Activated CD8-positive, alpha-beta memory T cell treated with anti-CD3 and anti-CD28 coated beads for 4 hours (primary cell): ENCODE data around the gene SSTR5.

ENCODE experiments used
- DNase-seq, 2 donors: peaks; one replicate each; pipeline ENCODE4 v3.0.0-alpha.2; 2020; ENCODE audit warnings: low read depth in 2 of 2

Gene SSTR5

DNA sequence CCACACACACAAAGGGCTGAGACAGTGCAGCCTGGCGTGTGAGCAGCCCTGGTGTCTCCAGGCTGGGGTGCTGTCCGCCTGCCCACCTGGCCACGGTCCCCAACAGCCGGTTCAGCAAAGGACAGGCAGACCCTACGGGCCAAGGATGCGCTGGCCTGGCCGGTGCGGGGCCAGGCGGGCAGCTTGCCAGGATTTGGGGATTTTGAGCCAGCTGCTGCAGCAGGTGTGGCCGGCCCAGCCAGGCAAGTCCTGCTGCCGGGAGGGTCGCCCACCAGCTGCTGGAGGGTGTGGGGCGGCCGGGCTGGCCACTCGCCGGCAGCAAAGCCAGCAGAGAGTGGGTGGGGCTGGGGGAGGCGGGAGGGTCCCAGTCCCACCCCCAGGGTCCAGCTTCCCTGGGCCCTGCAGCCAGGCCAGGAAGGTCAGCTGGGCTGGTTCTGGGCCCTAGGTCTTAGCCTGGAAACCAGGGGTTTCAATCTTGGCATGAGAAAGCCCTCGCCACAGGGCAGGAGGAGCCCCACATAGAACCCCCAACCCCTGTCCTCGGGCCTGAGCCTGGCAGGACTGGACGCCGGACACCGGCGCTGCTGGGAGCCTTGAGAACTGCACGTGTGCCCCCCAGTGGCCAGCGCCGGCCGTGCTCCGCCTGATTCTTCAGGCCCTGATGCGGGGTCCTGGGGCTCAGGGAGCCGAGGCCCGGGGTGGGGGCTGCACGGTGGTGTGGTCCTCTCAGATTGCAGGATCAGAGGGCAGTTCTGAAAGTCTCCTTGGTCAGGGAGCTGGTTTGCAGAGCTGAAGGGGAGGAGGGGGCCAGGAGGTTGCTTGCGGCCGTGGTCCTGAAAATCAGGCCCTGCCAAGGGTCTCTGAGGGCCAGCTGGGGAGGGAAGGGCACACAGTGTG lies 17.6 kb upstream of the SSTR5 start:
- DNase-seq: peak in 1 of 2 donors; percentile 8

GRCh38 chr16:1055557-1055924 lies 17.0 kb upstream of the SSTR5 start:
- DNase-seq: no peak

- DNase-seq: no peak
Measured at GRCh38 chr16:1056196-1056595, 16.4 kb upstream of the SSTR5 start.

GRCh38 chr16:1057252-1057932 lies 15.2 kb upstream of the SSTR5 start:
- DNase-seq: peak; percentile 41 to 43

- no peak for DNase-seq
Measured at GRCh38 chr16:1058216-1058615, 14.3 kb upstream of the SSTR5 start.

GRCh38 chr16:1059310-1059709 lies 13.2 kb upstream of the SSTR5 start:
- DNase-seq: no peak

GRCh38 chr16:1060416-1061340 lies 11.9 kb upstream of the SSTR5 start:
- no peak for DNase-seq

GRCh38 chr16:1061769-1062505 lies 10.6 kb upstream of the SSTR5 start:
- DNase-seq: no peak

DNA sequence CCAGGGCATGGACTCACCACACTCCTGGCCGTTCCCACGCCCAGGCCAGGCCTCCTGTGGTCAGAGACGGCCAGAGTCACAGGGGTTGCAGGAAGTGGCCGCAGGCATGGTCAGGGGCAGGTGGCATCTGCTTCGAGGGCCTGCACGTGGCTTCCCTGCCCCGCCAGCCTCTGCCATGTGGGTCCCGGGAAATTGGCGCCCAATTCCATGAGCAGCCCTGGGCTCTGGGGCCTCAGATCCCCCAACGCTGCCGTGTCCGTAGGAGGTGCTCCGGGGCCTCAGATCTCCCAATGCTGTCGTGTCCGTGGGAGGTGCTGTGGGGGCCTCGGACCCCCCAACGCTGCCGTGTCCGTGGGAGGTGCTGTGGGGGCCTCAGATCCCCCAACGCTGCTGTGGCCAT lies 9.7 kb upstream of the SSTR5 start:
- no peak for DNase-seq

GRCh38 chr16:1063728-1064127 lies 8.8 kb upstream of the SSTR5 start:
- DNase-seq: no peak

DNA sequence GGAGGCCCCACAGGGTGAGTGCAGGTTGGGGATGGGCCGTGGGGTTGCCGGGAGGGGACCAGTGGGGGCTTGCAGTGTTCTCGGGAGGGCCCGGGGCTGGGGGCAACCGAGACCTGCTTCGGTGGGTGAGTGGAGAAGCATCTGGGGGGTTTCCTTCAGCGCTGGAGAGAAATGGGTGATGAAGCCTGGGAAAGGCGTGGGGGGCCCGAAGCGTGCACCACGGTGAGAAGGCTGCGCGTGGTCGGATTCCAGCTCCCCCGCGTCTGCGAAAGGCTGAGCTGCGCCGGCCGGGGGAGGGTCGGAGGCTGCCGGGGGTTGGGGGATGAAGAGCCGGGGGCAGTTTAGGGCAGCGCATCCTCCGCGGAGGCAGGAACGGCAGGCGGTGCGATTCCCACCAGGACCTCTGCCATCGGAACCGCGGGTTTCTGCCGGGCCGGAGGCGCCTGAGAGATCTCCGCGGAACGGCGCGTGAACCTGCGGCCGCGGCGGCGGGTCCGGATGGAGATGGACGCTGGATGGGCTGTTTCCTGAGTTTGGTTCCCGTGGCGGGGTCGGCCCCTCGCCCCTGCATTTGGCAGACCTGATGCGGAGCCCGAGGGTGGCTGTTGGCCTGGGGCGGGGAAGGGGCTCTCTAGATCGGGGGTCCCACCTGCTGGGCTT lies 6.9 kb upstream of the SSTR5 start:
- no peak for DNase-seq

DNA sequence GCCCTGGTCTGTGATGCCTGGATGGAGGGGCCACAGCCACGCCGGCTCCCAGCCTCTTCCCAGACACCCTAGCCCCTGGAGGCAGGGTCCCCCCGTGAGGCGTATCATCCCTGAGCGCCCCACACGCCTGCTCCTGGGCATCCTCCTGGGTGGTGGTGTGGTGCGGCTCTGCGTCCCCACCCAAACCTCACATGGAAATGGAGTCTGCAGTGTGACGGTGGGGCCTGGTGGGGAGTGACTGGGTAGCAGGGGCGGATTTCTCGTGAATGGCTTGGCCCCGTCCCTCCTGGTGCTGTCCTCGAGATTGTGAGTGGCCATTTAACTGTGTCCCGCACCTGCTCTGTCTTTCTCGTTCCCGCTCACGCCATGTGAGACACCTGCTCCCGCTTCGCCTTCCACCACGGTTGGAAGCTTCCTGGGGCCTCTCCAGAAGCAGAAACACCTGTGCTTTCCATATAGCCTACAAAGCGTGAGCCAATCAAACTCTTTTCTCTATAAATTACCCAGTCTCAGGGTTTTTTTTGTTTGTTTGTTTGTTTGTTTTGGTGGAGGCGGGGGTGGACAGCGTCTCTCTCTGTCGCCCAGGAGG lies 5.9 kb upstream of the SSTR5 start:
- DNase-seq: no peak

DNA sequence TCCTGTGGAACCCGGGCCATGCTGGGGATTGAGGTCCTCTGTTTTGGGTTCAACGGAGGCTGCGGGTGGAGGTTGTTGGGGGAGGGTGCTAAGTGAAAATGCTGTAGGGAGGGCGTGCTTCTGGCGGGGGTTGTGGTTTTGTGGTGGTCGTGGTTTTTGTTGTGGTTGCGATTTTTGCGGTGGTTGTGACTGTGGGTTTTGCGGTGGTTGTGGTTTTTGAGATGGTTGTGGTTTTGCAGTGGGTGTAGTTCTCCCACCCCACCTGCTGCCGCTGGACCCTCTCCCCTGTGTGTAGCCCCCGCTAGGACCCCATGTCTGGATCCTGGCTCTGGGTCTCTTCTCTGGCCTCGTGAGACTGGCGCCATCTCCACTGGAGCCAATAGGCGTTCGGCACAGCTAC lies 4.9 kb upstream of the SSTR5 start:
- no peak for DNase-seq

DNA sequence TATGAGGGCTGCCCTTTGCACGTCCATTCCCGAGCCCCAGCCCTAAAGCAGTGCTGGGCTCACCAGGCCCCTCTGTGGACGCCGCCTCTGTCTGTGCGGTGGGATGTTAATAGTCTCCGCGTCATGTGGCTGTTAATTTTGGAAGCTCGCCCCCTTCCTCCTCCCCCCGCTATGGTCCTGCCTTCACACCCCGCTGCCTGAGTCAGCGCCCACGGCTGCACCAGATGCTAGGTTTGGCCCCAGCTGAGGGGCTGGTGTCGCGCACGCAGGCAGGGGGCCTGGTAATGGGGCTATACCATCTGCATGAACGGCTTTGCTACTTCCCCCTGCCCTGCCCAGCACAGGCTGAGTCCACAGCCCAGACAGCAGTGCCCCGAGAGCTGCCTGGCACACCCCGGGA lies 4.1 kb upstream of the SSTR5 start:
- no peak for DNase-seq

- DNase-seq: no peak
Measured at GRCh38 chr16:1069154-1069553, 3.4 kb upstream of the SSTR5 start.

- no peak for DNase-seq
Measured at GRCh38 chr16:1070084-1070863, 2.3 kb upstream of the SSTR5 start.

DNA sequence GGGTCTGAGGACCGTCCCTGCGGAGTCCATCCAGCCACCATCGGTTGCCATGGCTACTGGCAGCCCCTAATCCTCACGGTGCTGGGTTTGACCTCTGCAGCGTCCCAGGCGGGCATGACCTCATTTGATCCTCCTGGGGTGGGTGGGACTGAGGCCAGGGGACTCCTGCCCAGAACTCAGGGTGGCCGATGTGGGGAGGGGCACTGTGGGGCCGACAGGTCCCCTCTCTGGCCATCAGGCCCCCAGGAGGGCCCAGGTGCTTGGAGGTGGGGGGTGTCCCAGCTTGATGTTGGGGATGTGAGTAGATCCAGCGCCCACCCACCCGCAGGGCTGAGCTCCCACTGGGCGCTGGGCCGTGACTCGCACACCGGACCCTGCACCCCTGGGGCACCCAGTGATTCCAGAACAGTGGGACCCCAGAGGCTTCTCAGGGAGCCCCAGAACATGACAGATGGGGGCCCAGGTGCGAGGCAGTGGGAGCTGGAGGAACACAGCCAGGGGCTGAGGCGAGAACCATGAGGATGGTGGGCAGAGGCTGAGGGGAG lies 1.6 kb upstream of the SSTR5 start:
- DNase-seq: no peak

DNA sequence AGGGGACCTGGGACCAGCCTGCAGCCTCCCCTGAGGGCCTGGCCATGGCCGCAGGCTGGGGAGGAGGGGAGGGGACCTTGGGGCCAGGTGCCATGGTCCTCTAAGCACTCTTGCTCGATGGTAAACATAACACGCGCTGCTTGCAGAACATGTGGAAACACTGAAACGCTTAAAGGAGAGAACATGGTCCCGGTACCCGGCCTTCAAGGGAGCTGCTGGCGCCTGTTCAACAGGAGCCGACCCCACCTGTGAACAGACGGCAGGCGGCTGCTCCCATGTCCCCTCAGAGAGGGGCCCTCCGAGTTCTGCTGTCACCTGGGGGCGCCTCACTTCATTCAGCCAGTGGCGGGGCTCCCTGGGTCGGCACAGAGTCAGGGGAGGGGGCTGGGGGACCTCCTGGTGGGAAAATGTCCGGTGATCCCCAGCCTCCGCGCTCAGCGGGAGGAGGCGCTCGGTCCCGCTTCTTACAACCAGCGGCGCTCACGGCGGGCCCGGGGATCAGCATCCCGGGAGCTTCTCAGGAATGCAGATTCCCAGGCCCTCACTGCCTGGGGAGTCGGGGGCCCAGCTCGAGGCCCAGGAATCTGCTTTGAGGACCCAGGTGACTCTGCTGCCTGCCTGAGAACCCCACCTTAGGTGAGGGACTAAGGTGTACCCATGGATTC lies 854 bp upstream of the SSTR5 start:
- no peak for DNase-seq

GRCh38 chr16:1073262-1073558 lies 663 bp downstream of the SSTR5 start:
- no peak for DNase-seq
